Naive B cell (primary cell): ENCODE measurements around the gene POLD2. TPM values are rescaled to one million over a fixed set of nuclear protein-coding genes. Genes with fewer than 3 reads are reported as not detected.

ENCODE experiments used
- ATAC-seq, 2 donors: fragments of 150-1000 bp; cut with Tn5 transposase; 2 replicates each; pipeline ENCODE4 v1.10.0; 2021; ENCODE audit warnings: low read depth in 2 of 2, mild to moderate bottlenecking in 2 of 2, moderate library complexity in 2 of 2
- DNase-seq: peaks from one replicate; pipeline ENCODE4 v3.0.0; 2022
- H3K27ac Mint-ChIP-seq, 6 donors: one replicate each; pipeline ENCODE4 v1.8.0; 2020 to 2022; ENCODE audit warnings: mild to moderate bottlenecking in 6 of 6, mixed read lengths in 6 of 6, moderate library complexity in 5 of 6, inconsistent platforms in 2 of 6
- H3K27me3 Mint-ChIP-seq, 3 donors: one replicate each; pipeline ENCODE4 v1.8.0; 2021 to 2022; ENCODE audit warnings: mixed read lengths in 3 of 3, mild to moderate bottlenecking in 1 of 3
- H3K36me3 Mint-ChIP-seq, 2 donors: one replicate each; pipeline ENCODE4 v1.8.0; 2020 to 2022; ENCODE audit warnings: mixed read lengths in 2 of 2, inconsistent platforms in 1 of 2, mild to moderate bottlenecking in 1 of 2
- H3K4me1 Mint-ChIP-seq, 3 donors: one replicate each; pipeline ENCODE4 v1.8.0; 2020 to 2022; ENCODE audit warnings: mixed read lengths in 3 of 3, inconsistent platforms in 1 of 3, mild to moderate bottlenecking in 1 of 3, moderate library complexity in 1 of 3
- H3K4me3 Mint-ChIP-seq, 8 donors: one replicate each; pipeline ENCODE4 v1.8.0; 2020 to 2022; ENCODE audit warnings: mild to moderate bottlenecking in 8 of 8, mixed read lengths in 8 of 8, moderate library complexity in 8 of 8, inconsistent platforms in 2 of 8
- H3K9me3 Mint-ChIP-seq, 7 donors: one replicate each; pipeline ENCODE4 v1.8.0; 2020 to 2022; ENCODE audit warnings: mixed read lengths in 7 of 7, mild to moderate bottlenecking in 5 of 7, inconsistent platforms in 2 of 7, moderate library complexity in 1 of 7
- polyA plus RNA-seq, 6 donors: library from polyadenylated mRNA; unstranded; fragments of 300-500 nt; fragmentation: Illumina TruSeq; gene quantifications; one replicate each; pipeline ENCODE4 v1.2.3, GENCODE V29; 2021; ENCODE audit warnings: low read depth in 6 of 6

The POLD2 gene
- polyA plus RNA-seq, 6 donors from 2014 or later, result 80.6 to 128 (median 88.6) TPM

DNA sequence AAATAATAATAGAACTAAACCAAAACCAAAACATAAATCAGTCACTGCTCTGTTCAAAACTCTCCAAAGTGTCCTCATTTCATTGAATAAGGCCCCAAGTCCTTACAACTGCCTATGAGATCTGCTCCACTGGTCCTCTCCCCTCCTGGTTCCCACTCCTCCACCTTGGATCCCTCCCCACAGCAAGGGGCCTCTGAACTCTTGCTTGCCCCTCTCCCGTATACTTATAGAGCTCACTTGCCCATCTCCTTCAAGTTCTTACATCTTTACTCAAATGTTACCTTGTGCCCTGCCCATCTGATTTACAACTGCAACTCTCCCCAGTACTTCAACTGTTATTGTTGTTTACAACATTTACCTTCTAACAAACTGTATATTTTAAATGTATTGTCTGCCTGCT, 819 bp downstream of the POLD2 start:
- Mint-ChIP-seq H3K27me3 (no peaks in the 10 kb centered on the region), H3K36me3 (peaks cover 7 to 20% of the 10 kb centered on the region in 2 donors), H3K4me1 (peaks cover 23 to 36% (median 34%) of the 10 kb centered on the region in 3 donors), H3K27ac (peak overlapping the region; percentile 50 to 97 (median 92)), H3K4me3 (peak overlapping the region; percentile 76 to 97 (median 91)), H3K9me3 (peaks cover under 1 to 10% (median 3%) of the 10 kb centered on the region in 7 donors)
- no peak for ATAC-seq
- no peak for DNase-seq

DNA sequence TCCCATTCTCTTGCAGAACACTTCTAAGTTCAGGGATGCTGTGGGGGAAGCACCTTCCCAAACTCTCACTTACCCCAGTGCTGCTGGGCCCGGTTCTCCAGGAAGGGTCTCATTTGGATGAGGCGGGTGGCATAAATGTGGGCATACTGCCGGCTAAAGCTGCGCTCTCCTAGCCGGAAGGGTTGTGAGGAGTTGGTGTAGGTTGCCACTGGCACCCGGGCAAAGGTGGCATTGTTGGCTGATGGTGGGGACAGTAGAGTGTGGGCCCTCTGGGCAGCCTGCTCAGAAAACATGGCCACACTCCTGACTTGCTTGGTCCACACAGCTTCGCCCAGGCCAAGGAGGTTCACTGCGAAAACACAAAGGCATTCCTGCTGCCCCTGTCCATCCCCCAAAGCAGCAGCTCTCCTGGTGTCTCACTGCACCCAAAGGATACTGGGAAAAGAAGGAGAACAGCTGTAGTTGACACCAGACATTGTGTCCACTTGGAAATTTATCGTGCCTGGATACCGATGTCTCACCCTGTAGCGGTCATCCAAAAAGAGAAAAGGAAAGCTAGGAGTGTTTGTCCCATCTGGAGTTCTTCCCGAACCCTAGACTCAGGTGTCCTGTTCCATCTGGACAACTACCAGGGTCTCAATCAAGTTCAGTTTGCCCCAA, 1.5 kb downstream of the POLD2 start:
- DNase-seq (no peak), ATAC-seq (no peak)
- H3K27me3 Mint-ChIP-seq, result no peaks in the 10 kb centered on the region
- peaks cover 0 to 3% (median 0%) of the 10 kb centered on the region in 7 donors for H3K9me3 Mint-ChIP-seq
- peak overlapping the region in 2 of 6 donors; percentile 44 to 94 for H3K27ac Mint-ChIP-seq
- peaks cover 27 to 40% (median 34%) of the 10 kb centered on the region in 3 donors for H3K4me1 Mint-ChIP-seq
- H3K4me3 Mint-ChIP-seq, result peak overlapping the region in 6 of 8 donors; percentile 15 to 97 (median 84)
- peaks cover 7 to 15% of the 10 kb centered on the region in 2 donors for H3K36me3 Mint-ChIP-seq

DNA sequence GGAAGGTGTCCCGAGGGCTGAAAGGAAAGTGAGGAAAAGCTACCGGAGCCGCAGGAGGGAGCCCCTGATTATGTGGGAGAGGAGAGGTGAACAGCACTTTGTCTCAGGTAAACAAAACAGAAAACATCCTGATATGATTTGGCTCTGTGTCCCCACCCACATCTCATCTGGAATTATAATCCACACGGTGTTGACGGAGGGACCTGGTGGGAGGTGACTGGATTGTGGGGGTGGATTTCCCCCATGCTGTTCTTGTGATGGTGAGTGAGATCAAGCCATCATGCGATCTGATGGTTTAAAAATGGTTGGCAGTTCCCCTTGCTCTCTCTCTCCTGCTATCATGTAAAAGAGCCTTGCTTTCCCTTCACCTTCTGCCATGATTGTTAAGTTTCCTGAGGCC, 3.0 kb downstream of the POLD2 start:
- no peak for DNase-seq
- peaks cover 27 to 40% (median 34%) of the 10 kb centered on the region in 3 donors for H3K4me1 Mint-ChIP-seq
- ATAC-seq, result no peak
- H3K27me3 Mint-ChIP-seq, result no peaks in the 10 kb centered on the region
- H3K36me3 Mint-ChIP-seq, result peaks cover 7 to 15% of the 10 kb centered on the region in 2 donors
- H3K27ac Mint-ChIP-seq, result peak overlapping the region in 2 of 6 donors; percentile 37 to 49
- H3K9me3 Mint-ChIP-seq, result no peaks in the 10 kb centered on the region
- H3K4me3 Mint-ChIP-seq, result peak overlapping the region in 2 of 8 donors; percentile 14 to 49

DNA sequence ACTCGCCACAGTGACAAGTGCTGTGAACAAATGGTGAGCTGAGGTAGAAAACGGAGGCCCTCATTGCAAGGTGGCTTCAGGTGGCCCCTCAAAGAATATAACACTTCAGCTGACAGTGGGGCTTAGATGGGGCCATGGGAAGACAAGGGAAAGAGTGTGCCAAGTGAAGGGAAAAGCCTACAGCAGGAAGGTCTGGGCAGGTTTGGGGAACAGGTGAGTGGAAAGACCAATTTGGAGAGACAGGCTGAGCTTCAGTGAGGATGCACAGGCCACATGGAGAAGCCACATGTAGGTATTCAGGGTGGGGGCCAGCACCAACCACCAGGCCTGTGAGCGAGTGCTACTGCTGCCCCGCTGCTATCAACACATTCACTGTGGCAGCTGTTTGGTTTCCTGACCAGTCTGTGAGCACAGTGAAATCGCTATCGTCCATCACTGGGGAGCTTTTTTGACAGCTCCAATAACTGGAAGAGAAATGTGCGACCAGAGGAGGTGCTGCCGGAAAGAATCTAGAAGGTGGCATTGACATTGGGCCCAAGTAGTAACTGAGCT, 3.4 kb downstream of the POLD2 start:
- peak overlapping the region in 2 of 6 donors; percentile 26 to 49 for H3K27ac Mint-ChIP-seq
- no peak for DNase-seq
- H3K4me1 Mint-ChIP-seq, result peaks cover 27 to 40% (median 34%) of the 10 kb centered on the region in 3 donors
- peak overlapping the region in 5 of 8 donors; percentile 14 to 54 (median 47) for H3K4me3 Mint-ChIP-seq
- ATAC-seq, result no peak
- H3K27me3 Mint-ChIP-seq, result no peaks in the 10 kb centered on the region
- H3K36me3 Mint-ChIP-seq, result peaks cover 7 to 15% of the 10 kb centered on the region in 2 donors
- no peaks in the 10 kb centered on the region for H3K9me3 Mint-ChIP-seq

DNA sequence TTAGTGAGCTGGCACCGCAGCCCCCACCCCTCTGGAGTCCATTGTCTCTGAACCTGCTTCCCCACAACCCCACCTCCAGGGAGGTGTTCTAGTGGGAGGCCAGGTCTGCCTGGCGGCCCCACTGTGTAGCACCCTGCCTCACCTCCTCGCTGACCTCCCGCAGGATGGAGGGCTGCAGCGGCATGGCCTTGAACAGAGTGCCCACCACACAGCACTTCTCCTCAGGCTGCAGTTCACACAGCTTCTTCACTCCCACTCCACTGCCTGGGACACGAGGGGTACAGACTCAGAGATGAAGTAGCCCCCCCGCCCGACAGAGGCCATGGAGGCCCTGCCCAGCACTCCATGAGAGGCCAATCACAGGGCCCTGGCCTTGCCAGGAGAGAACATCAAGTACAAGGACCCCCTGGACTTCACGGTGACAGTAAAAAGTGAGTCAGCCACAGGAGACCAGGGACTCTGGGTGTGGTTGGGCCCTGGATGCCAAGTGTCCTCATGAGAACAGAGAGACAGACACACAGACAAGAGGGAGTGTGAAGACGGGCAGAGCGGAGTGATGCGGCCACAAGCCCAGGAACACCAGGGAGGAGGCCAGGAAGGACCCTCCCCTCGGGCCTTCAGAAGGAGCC, 5.4 kb downstream of the POLD2 start:
- peak overlapping the region in 1 of 8 donors; percentile 18 for H3K4me3 Mint-ChIP-seq
- DNase-seq (no peak), ATAC-seq (no peak)
- H3K4me1 Mint-ChIP-seq, result peaks cover 18 to 34% (median 26%) of the 10 kb centered on the region in 3 donors
- H3K27ac Mint-ChIP-seq, result peak overlapping the region in 1 of 6 donors; percentile 54
- H3K36me3 Mint-ChIP-seq, result peaks cover 7 to 15% of the 10 kb centered on the region in 2 donors
- H3K27me3 Mint-ChIP-seq, result no peaks in the 10 kb centered on the region
- no peaks in the 10 kb centered on the region for H3K9me3 Mint-ChIP-seq

DNA sequence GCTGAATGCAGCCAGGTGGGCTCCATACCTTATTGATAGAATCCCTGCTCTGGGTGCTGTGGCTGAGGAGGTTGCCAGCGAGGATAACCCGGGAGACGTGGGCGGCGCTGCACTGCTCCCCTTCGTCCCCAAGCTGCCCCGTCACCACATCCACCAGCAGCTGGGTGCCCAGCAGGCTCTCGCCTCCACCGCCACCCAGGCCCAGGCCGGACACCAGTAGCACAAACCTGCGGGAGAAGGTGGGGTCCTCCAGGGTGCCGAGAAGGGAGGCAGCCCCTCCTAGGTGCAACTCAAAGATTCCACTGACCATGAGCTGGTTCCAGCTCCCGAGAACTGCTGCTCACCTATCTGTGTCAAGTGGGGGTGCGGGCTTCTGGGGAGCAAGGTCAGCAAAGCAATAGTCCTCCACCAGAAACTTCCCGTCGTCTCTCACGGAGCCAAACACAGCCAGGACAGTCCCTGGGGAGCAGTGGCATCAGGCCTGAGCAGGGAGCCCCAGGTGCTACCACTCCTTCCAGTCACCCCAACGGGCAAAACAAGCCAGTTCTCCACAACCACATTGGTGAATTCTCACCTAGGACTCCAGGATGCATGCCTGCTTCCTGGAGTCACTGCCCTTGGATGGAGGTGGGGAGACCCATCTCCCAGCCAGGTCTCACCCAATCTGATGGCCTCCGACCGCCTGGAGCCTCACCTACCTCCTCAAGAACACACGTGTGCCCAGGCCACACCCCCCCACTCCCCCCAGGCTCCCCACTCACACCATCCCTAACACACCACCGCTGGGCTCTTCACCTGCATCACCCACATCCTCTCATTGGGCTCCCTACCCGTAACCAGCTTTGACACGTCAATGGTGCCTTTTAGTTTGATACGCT, 6.3 kb downstream of the POLD2 start:
- DNase-seq (no peak), ATAC-seq (no peak)
- H3K9me3 Mint-ChIP-seq, result no peaks in the 10 kb centered on the region
- H3K36me3 Mint-ChIP-seq, result peaks cover 7 to 15% of the 10 kb centered on the region in 2 donors
- H3K4me1 Mint-ChIP-seq, result peaks cover 12 to 25% (median 17%) of the 10 kb centered on the region in 3 donors
- no peaks in the 10 kb centered on the region for H3K27me3 Mint-ChIP-seq
- H3K27ac Mint-ChIP-seq, result peak overlapping the region in 1 of 6 donors; percentile 77
- H3K4me3 Mint-ChIP-seq, result no peak overlapping the region

DNA sequence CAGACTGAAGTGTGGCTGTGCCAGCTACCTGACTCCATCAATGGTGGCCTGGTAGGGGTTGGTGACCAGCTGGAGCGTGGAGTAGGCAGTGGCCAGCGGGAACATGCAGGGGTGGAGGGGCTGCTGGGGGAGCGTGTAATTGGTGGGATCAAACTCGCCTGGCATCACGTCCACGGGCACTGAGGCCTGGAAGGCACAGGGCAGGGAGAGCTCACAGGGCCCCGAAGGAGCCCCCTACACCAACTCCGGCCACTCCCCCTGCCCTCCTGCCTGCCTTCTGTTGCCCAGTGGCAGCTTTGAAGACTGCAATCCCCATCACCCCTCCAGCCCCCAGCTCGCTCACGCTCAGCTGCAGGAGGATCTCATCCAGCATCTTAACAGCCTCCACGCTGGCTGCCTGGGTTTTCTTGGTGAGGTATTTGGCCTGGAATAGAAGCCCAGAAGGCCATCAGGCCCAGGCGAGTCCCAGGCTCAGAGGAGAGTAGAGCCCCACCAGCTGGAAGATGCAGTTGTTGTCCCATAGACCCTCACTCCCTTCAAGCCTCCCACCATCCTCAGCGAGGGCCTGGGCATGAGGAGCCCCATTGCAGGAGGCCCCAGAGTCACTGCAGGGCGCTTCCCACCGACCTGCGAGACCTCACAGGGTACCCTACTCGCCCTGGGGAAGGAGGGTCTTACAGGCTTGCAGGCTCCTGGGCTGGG, 7.1 kb downstream of the POLD2 start:
- Mint-ChIP-seq H3K9me3 (no peaks in the 10 kb centered on the region), H3K4me3 (peak overlapping the region in 1 of 8 donors; percentile 25), H3K4me1 (peaks cover 12 to 23% (median 16%) of the 10 kb centered on the region in 3 donors), H3K36me3 (peaks cover 7 to 15% of the 10 kb centered on the region in 2 donors), H3K27me3 (no peaks in the 10 kb centered on the region), H3K27ac (peak overlapping the region in 1 of 6 donors; percentile 38)
- no peak for DNase-seq
- no peak for ATAC-seq

DNA sequence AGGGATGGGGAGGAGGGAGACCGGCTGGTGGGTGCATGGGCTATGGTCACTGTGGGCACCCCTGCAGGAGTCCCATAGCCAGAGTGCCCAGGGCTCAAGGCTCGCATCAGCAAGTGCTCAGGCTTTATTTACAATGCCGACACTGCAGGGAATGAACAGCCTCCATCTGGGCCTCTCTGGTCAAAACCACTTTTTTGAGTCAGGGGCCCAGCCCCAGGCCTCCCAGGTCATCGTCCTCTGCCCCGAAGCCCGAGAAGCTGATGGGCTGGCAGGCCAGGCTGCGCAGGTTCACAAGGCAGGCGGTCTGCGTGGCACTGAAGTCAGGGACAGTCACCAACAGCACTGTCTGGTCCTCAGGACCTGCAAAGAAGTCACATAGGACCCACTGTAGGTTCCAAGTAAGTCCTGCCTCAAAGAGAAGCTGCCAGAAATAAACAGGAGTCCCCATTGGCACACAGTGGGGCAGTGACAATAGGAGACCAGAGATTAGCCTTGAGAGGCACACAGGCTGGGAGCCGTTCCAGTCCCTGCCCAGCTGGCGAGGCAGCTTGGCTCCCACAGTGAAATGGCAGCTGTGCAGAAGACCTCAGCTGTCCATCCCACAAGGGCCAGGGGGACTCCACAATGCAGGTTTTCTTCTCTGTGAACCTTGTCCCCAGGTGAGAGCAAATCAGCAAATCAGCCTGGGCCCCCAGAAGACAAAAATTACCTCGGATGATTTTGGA, 8.6 kb downstream of the POLD2 start:
- no peak for DNase-seq
- H3K4me3 Mint-ChIP-seq, result no peak overlapping the region
- peak overlapping the region in 3 of 6 donors; percentile 34 to 67 (median 63) for H3K27ac Mint-ChIP-seq
- H3K27me3 Mint-ChIP-seq, result no peaks in the 10 kb centered on the region
- peaks cover 3 to 11% (median 9%) of the 10 kb centered on the region in 3 donors for H3K4me1 Mint-ChIP-seq
- H3K9me3 Mint-ChIP-seq, result no peaks in the 10 kb centered on the region
- no peak for ATAC-seq
- peaks cover 2 to 11% of the 10 kb centered on the region in 2 donors for H3K36me3 Mint-ChIP-seq

DNA sequence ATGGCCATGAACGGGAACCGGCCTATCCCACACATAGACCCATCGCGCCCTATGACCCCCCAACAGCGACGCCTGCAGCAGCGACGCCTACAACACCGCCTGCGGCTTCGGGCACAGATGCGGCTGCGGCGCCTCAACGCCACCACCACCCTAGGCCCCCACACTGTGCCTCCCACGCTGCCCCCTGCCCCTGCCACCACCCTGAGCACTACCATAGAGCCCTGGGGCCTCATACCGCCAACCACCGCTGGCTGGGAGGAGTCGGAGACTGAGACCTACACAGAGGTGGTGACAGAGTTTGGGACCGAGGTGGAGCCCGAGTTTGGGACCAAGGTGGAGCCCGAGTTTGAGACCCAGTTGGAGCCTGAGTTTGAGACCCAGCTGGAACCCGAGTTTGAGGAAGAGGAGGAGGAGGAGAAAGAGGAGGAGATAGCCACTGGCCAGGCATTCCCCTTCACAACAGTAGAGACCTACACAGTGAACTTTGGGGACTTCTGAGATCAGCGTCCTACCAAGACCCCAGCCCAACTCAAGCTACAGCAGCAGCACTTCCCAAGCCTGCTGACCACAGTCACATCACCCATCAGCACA, 9.5 kb downstream of the POLD2 start:
- DNase-seq (no peak), ATAC-seq (no peak)
- no peaks in the 10 kb centered on the region for H3K9me3 Mint-ChIP-seq
- H3K27me3 Mint-ChIP-seq, result no peaks in the 10 kb centered on the region
- no peak overlapping the region for H3K4me3 Mint-ChIP-seq
- H3K4me1 Mint-ChIP-seq, result peaks cover 0 to 9% (median 5%) of the 10 kb centered on the region in 3 donors
- H3K36me3 Mint-ChIP-seq, result peaks cover 0 to 8% of the 10 kb centered on the region in 2 donors
- H3K27ac Mint-ChIP-seq, result peak overlapping the region in 2 of 6 donors; percentile 72 to 88

DNA sequence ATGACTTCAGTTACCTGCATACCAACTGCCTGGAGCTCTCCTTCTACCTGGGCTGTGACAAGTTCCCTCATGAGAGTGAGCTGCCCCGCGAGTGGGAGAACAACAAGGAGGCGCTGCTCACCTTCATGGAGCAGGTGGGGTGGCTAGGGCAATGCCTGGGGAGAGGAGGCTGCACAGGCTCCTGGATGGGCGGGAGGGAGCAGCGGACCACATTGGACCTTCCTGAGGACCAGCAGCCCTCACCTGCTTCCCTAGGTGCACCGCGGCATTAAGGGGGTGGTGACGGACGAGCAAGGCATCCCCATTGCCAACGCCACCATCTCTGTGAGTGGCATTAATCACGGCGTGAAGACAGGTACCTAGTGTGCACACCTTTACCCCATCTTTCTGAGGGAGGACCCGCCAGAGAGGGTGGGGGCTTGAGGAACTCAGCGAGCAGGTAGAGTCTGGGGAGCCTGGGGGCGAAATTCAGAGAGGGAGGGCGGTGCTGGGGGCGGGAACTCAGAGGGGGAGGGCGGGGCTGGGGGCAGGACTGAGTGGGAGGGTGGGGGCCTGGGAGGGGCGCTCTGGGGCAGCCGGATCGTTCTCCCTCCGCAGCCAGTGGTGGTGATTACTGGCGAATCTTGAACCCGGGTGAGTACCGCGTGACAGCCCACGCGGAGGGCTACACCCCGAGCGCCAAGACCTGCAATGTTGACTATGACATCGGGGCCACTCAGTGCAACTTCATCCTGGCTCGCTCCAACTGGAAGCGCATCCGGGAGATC, 10.2 kb downstream of the POLD2 start:
- Mint-ChIP-seq H3K27ac (peak overlapping the region in 1 of 6 donors; percentile 42), H3K9me3 (no peaks in the 10 kb centered on the region), H3K27me3 (no peaks in the 10 kb centered on the region), H3K36me3 (peaks cover 0 to 5% of the 10 kb centered on the region in 2 donors), H3K4me1 (peaks cover 0 to 11% (median 5%) of the 10 kb centered on the region in 3 donors), H3K4me3 (no peak overlapping the region)
- DNase-seq, result no peak
- ATAC-seq, result no peak

DNA sequence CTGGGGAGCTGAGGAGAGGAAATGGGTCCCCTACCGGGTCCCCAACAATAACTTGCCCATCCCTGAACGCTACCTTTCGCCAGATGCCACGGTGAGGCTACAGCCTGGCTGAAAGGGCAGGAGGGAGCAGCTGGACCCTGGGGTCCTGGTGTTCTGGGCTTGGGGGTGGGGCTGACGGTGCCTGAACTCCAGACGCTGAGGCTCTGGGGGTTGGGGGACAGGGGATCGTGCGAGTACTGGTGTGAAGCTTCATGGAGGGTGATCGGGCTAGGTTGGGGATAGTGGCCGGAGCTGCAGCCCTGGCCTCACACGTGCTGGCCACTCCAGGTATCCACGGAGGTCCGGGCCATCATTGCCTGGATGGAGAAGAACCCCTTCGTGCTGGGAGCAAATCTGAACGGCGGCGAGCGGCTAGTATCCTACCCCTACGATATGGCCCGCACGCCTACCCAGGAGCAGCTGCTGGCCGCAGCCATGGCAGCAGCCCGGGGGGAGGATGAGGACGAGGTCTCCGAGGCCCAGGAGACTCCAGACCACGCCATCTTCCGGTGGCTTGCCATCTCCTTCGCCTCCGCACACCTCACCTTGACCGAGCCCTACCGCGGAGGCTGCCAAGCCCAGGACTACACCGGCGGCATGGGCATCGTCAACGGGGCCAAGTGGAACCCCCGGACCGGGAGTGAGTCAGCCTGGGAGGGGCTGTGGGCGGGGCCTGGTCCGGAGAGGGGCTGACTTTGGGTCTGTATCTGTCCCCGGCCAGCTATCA, 10.9 kb downstream of the POLD2 start:
- DNase-seq, result no peak
- no peak overlapping the region for H3K27ac Mint-ChIP-seq
- H3K4me1 Mint-ChIP-seq, result peaks cover 0 to 6% (median 2%) of the 10 kb centered on the region in 3 donors
- ATAC-seq, result no peak
- H3K4me3 Mint-ChIP-seq, result no peak overlapping the region
- no peaks in the 10 kb centered on the region for H3K27me3 Mint-ChIP-seq
- H3K36me3 Mint-ChIP-seq, result no peaks in the 10 kb centered on the region
- H3K9me3 Mint-ChIP-seq, result no peaks in the 10 kb centered on the region
